Pancreas (tissue), 10 donors: ENCODE results near the gene TAGLN2. TPM values are rescaled to one million over a fixed set of nuclear protein-coding genes. Genes with fewer than 3 reads are reported as not detected.

Experiments
- ATAC-seq, 4 donors: fragments of 200-7000 bp; cut with Tn5 transposase; one replicate each; pipeline versions ENCODE4 v1.8.0 to v1.9.1; 2020; ENCODE audit warnings: mild to moderate bottlenecking in 4 of 4, moderate library complexity in 4 of 4
- DNase-seq, 6 donors: peaks; one replicate each; pipeline ENCODE4 v3.0.0-alpha.2; 2020
- FAIRE-seq: peaks from 2 replicates; lab custom pipeline; 2012; peaks lifted over from hg19 to GRCh38; lab: Jason Lieb, UNC
- H3K27ac ChIP-seq, 4 donors: fragments of 200-600 bp; sonication (generic); 1 replicate in 3 of 4; 2 replicates in 1 of 4; pipeline versions ENCODE4 v1.5.0 to v1.8.0; 2020
- H3K27me3 ChIP-seq, 4 donors: fragments of 200-600 bp; one replicate each; pipeline ENCODE4 v1.8.0; 2021
- H3K36me3 ChIP-seq, 3 donors: fragments of 200-600 bp; sonication (generic) in 1 of 3; one replicate each; pipeline versions ENCODE4 v1.5.0 to v1.8.0; 2020 to 2021
- H3K4me1 ChIP-seq, 3 donors: fragments of 200-600 bp; one replicate each; pipeline ENCODE4 v1.8.0; 2021
- H3K4me3 ChIP-seq, 4 donors: fragments of 200-600 bp; sonication (generic) in 2 of 4; one replicate each; pipeline versions ENCODE4 v1.5.0 to v1.8.0; 2020 to 2021
- H3K9me3 ChIP-seq, 4 donors: fragments of 200-600 bp; one replicate each; pipeline ENCODE4 v1.8.0; 2021
- WGBS, 2 donors: extraction: QIAGEN DNeasy Blood & Tissue Kit; methylation state at CpG; one replicate each; pipeline ENCODE4 v1.1.7; 2013; 5-methylcytosine and 5-hydroxymethylcytosine counted together
- intact Hi-C, 3 donors: fragments of 100-400 bp; cut with DNase I; formaldehyde crosslinking; loops; one replicate each; pipeline versions ENCODE4 v1.11.1 to v1.14.2; 2022
- polyA plus RNA-seq, 2 donors: library from polyadenylated mRNA; stranded (reverse); fragments of 200-250 nt; gene quantifications; one replicate each; pipeline ENCODE4 v1.2.3, GENCODE V29; 2013
- total RNA-seq, 6 donors: library from RNA; stranded (reverse); fragmentation: NEBNext Ultra II Directional in 4 of 6; extraction: Animal tissue kit (Norgen Biotek cat#: 25700) in 4 of 6; gene quantifications; one replicate each; pipeline versions ENCODE4 v1.2.1 to v1.2.4, GENCODE V29; 2021 to 2023
- TF ChIP-seq, protein P1 (sequence below), 4 donors: fragments of 200-600 bp; sonication (generic) in 3 of 4; IDR thresholded peaks; one replicate each; pipeline versions ENCODE4 v1.5.0 to v1.8.0; 2021; ENCODE audit warnings: antibody characterized with exemption in 4 of 4
- donor health status: healthy with polysubstance abuse.
- donor health status: DM: no; HTN: no; CAD: no; lungs with moderate emphysema.
- donor health status: DM: no; HTN: no; CAD: no.
- donor health status: control.
- donor health status: control.
- donor health status: Bipolar disorder and iron deficiency.
- donor health status: DM: yes; HTN: yes; CAD: no.
- donor health status: DM: no; HTN: no; CAD: no.
- donor health status: DM: no; HTN: no; CAD: no.
- donor health status: DM: yes; HTN: yes; CAD: no.

Gene TAGLN2
- total and polyA plus RNA-seq, 8 donors: 93.2 to 242 (median 159) TPM

DNA sequence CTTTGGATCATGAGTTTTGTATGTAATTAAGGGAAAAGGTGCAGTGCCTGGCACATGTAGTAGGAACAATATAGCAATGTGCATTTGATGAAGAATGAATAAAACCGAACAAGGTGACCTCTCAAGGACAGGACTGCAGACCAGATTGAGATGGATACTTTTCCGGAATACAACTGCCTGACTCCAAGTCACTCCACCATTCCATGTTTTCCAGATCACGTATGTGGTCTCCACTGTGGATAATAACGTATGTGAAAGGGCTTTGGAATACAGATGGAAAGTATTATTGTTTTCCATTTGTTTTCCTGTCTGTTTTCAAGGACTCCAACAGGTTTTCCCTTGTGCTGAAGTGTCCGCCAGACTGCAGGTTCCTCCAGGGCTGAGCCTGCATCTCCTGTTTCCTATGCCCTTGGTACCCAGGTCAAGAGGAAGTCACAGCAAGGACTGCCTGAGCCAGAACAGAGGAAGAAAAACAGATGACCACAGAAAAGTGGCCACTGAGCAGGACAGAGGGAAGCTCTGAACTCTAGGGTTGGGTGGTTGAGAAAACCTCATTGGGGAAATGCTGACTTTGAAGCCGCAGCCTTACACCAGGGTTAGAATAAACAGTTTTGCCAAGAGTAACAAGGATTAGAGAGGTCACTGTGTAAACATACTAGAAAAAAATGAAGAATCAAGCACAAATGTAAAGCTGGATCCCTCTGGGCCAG is 29.3 kb downstream of the TAGLN2 start:
- no peaks in the 10 kb centered on the region for H3K27me3 ChIP-seq
- no peaks in the 10 kb centered on the region for H3K9me3 ChIP-seq
- DNase-seq (no peak), ATAC-seq (no peak), FAIRE-seq (no peak)
- intact Hi-C loops: no loop called here
- H3K36me3 ChIP-seq: no peaks in the 10 kb centered on the region
- TF ChIP-seq, protein P1, sequence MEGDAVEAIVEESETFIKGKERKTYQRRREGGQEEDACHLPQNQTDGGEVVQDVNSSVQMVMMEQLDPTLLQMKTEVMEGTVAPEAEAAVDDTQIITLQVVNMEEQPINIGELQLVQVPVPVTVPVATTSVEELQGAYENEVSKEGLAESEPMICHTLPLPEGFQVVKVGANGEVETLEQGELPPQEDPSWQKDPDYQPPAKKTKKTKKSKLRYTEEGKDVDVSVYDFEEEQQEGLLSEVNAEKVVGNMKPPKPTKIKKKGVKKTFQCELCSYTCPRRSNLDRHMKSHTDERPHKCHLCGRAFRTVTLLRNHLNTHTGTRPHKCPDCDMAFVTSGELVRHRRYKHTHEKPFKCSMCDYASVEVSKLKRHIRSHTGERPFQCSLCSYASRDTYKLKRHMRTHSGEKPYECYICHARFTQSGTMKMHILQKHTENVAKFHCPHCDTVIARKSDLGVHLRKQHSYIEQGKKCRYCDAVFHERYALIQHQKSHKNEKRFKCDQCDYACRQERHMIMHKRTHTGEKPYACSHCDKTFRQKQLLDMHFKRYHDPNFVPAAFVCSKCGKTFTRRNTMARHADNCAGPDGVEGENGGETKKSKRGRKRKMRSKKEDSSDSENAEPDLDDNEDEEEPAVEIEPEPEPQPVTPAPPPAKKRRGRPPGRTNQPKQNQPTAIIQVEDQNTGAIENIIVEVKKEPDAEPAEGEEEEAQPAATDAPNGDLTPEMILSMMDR (IDR thresholded peaks at IDR 0.05): no peak
- H3K4me3 ChIP-seq: no peak overlapping the region
- no peak overlapping the region for H3K27ac ChIP-seq
- peaks cover 5 to 12% (median 9%) of the 10 kb centered on the region in 3 donors for H3K4me1 ChIP-seq
- WGBS, 2 donors: 75 to 80% methylated on average over 6 of the region's 6 CpGs

DNA sequence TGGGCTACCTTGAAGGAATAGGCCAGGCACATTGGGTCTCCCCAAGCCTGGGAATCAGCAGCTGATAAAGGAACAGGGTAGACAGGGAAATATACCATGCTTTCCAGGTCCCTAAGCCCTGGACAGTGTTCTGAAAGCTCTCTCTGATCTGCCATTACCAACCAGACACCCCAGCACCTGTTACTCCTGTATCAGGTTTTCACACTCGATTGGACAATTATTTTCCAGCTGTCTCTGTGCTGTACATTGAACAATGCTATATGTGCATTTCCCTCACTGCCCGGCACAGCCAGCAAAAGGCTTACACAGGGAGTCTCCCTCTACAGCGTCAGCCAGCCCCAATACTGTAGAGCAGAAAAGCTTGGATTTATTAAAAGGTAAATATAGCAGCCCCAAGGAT is 30.0 kb downstream of the TAGLN2 start:
- H3K4me3 ChIP-seq: no peak overlapping the region
- no peak for ATAC-seq
- no peak for FAIRE-seq
- no peak for DNase-seq
- intact Hi-C loops: no loop called here
- H3K27me3 ChIP-seq: no peaks in the 10 kb centered on the region
- 62 to 76% methylated on average over 3 of the region's 3 CpGs for WGBS, 2 donors
- no peaks in the 10 kb centered on the region for H3K36me3 ChIP-seq
- TF ChIP-seq, protein P1 (IDR thresholded peaks at IDR 0.05): no peak
- no peak overlapping the region for H3K27ac ChIP-seq
- no peaks in the 10 kb centered on the region for H3K9me3 ChIP-seq
- peaks cover 2 to 4% (median 2%) of the 10 kb centered on the region in 3 donors for H3K4me1 ChIP-seq

- H3K27me3 ChIP-seq: no peaks in the 10 kb centered on the region
- no peak for DNase-seq
- 77 to 83% methylated on average over 5 of the region's 5 CpGs for WGBS, 2 donors
- H3K9me3 ChIP-seq: no peaks in the 10 kb centered on the region
- H3K4me3 ChIP-seq: no peak overlapping the region
- TF ChIP-seq, protein P1 (IDR thresholded peaks at IDR 0.05): no peak
- H3K4me1 ChIP-seq: no peaks in the 10 kb centered on the region
- no peak overlapping the region for H3K27ac ChIP-seq
- H3K36me3 ChIP-seq: no peaks in the 10 kb centered on the region
- FAIRE-seq: no peak
- intact Hi-C loops: no loop called here
- no peak for ATAC-seq
These were observed 32.4 kb downstream of the TAGLN2 start for GRCh38 chr1:159892944-159893343.

- ATAC-seq (peak; percentile 98 to 100 (median 98)), DNase-seq (peak; percentile 77 to 92 (median 84)), FAIRE-seq (no peak)
- Histone ChIP-seq H3K36me3 (no peaks in the 10 kb centered on the region), H3K9me3 (no peaks in the 10 kb centered on the region), H3K27ac (no peak overlapping the region), H3K27me3 (no peaks in the 10 kb centered on the region), H3K4me3 (no peak overlapping the region), H3K4me1 (no peaks in the 10 kb centered on the region)
- TF ChIP-seq, protein P1 (IDR thresholded peaks at IDR 0.05): peak; percentile 66 to 99 (median 87)
- WGBS, 2 donors: 34 to 35% methylated on average over 7 of the region's 7 CpGs
- intact Hi-C loops: no loop called here
These were observed 33.8 kb downstream of the TAGLN2 start for GRCh38 chr1:159891275-159892157.
